GM15510 (cell line): ENCODE measurements around the gene APOC3.

ENCODE experiments used
- POLR2A ChIP-seq: IDR thresholded peaks from 3 replicates; pipeline ENCODE4 v1.6.1; 2011; ENCODE audit warnings: borderline replicate concordance; ENCODE audit not compliant: insufficient read length; ENCODE audit errors: extremely low read depth

APOC3 gene

GRCh38 chr11:116847612-116848011, 17.9 kb downstream of the APOC3 start:
- no peak for TF ChIP-seq POLR2A

- no peak for TF ChIP-seq POLR2A
Measured at GRCh38 chr11:116849060-116849459, 19.4 kb downstream of the APOC3 start.

GRCh38 chr11:116849486-116849885, 19.8 kb downstream of the APOC3 start:
- no peak for TF ChIP-seq POLR2A

GRCh38 chr11:116851626-116852025, 21.9 kb downstream of the APOC3 start:
- no peak for TF ChIP-seq POLR2A

GRCh38 chr11:116852261-116853031, 22.7 kb downstream of the APOC3 start:
- no peak for TF ChIP-seq POLR2A

- no peak for TF ChIP-seq POLR2A
Measured at GRCh38 chr11:116853461-116854073, 23.9 kb downstream of the APOC3 start.

- no peak for TF ChIP-seq POLR2A
Measured at GRCh38 chr11:116855413-116855812, 25.7 kb downstream of the APOC3 start.

GRCh38 chr11:116856423-116856822, 26.7 kb downstream of the APOC3 start:
- TF ChIP-seq POLR2A, result no peak

- no peak for TF ChIP-seq POLR2A
Measured at GRCh38 chr11:116857316-116857715, 27.6 kb downstream of the APOC3 start.

- no peak for TF ChIP-seq POLR2A
Measured at GRCh38 chr11:116857936-116858335, 28.2 kb downstream of the APOC3 start.

- TF ChIP-seq POLR2A, result no peak
Measured at GRCh38 chr11:116859175-116859574, 29.5 kb downstream of the APOC3 start.

- no peak for TF ChIP-seq POLR2A
Measured at GRCh38 chr11:116860303-116860702, 30.6 kb downstream of the APOC3 start.

- no peak for TF ChIP-seq POLR2A
Measured at GRCh38 chr11:116861539-116861938, 31.8 kb downstream of the APOC3 start.

- TF ChIP-seq POLR2A, result no peak
Measured at GRCh38 chr11:116862185-116862584, 32.5 kb downstream of the APOC3 start.

GRCh38 chr11:116862951-116863350, 33.2 kb downstream of the APOC3 start:
- no peak for TF ChIP-seq POLR2A

GRCh38 chr11:116864531-116864930, 34.8 kb downstream of the APOC3 start:
- TF ChIP-seq POLR2A, result no peak

- no peak for TF ChIP-seq POLR2A
Measured at GRCh38 chr11:116865696-116866095, 36.0 kb downstream of the APOC3 start.

GRCh38 chr11:116866804-116867455, 37.2 kb downstream of the APOC3 start:
- no peak for TF ChIP-seq POLR2A
